Mesendoderm (in vitro differentiated cells): ENCODE results near the gene CLMP.
A peak's percentile ranks its signal among the peaks of the same experiment; 100 is the strongest.

Experiments used
- DNase-seq: peaks from one replicate; pipeline ENCODE4 v3.0.0; 2013
- H2AK5ac ChIP-seq: 2 replicates; pipeline ENCODE4 v1.6.1; 2013; ENCODE audit warnings: low read length, inconsistent platforms
- H2BK120ac ChIP-seq: 2 replicates; pipeline ENCODE4 v1.6.1; 2013; ENCODE audit warnings: low read depth, mild to moderate bottlenecking, low read length, moderate library complexity, mixed read lengths
- H2BK15ac ChIP-seq: replicated peaks from 2 replicates; pipeline ENCODE4 v1.6.1; 2013; ENCODE audit warnings: low read depth, mild to moderate bottlenecking, moderate library complexity
- H2BK5ac ChIP-seq: 2 replicates; pipeline ENCODE4 v1.6.1; 2013; ENCODE audit warnings: low read length, inconsistent platforms
- H3K18ac ChIP-seq: 2 replicates; pipeline ENCODE4 v1.6.1; 2013; ENCODE audit warnings: mild to moderate bottlenecking, low read length, mixed read lengths
- H3K23ac ChIP-seq: one replicate; pipeline ENCODE4 v1.6.1; 2013; ENCODE audit warnings: low read length
- H3K27ac ChIP-seq: 2 replicates; pipeline ENCODE4 v1.5.1; 2013; ENCODE audit warnings: low read depth, mild to moderate bottlenecking, inconsistent platforms, low read length, moderate library complexity
- H3K27me3 ChIP-seq: 2 replicates; pipeline ENCODE4 v1.6.1; 2013; ENCODE audit warnings: low read length, control low read depth, mild to moderate bottlenecking, inconsistent platforms; ENCODE audit not compliant: insufficient read depth, poor library complexity
- H3K36me3 ChIP-seq: 2 replicates; pipeline ENCODE4 v1.6.1; 2013; ENCODE audit warnings: low read length, inconsistent platforms; ENCODE audit not compliant: control insufficient read depth, insufficient read depth
- H3K4ac ChIP-seq: one replicate; pipeline ENCODE4 v1.6.1; 2013; ENCODE audit warnings: low read depth, mild to moderate bottlenecking, low read length, moderate library complexity
- H3K4me1 ChIP-seq: 2 replicates; pipeline ENCODE4 v1.6.1; 2013; ENCODE audit warnings: low read depth, low read length, inconsistent platforms; ENCODE audit not compliant: control insufficient read depth
- H3K4me2 ChIP-seq: 2 replicates; pipeline ENCODE4 v1.6.1; 2013; ENCODE audit warnings: low read length
- H3K4me3 ChIP-seq: 2 replicates; pipeline ENCODE4 v1.5.1; 2013; ENCODE audit warnings: mild to moderate bottlenecking, low read length
- H3K56ac ChIP-seq: one replicate; pipeline ENCODE4 v1.6.1; 2013; ENCODE audit warnings: low read length
- H3K79me1 ChIP-seq: 2 replicates; pipeline ENCODE4 v1.6.1; 2013; ENCODE audit warnings: low read length, inconsistent platforms
- H3K79me2 ChIP-seq: 2 replicates; pipeline ENCODE4 v1.6.1; 2013; ENCODE audit warnings: mild to moderate bottlenecking, low read length; ENCODE audit not compliant: control insufficient read depth, insufficient read depth
- H3K9ac ChIP-seq: 2 replicates; pipeline ENCODE4 v1.6.1; 2013; ENCODE audit warnings: low read length, inconsistent platforms
- H4K5ac ChIP-seq: one replicate; pipeline ENCODE4 v1.6.1; 2013; ENCODE audit warnings: low read length
- H4K8ac ChIP-seq: one replicate; pipeline ENCODE4 v1.6.1; 2013; ENCODE audit warnings: low read depth, mild to moderate bottlenecking, control low read depth, low read length, moderate library complexity
- WGBS: extraction: QIAGEN DNeasy Blood & Tissue Kit; methylation state at CpG from one replicate; pipeline ENCODE4 v1.1.7; 2013; ENCODE audit warnings: low lambda C conversion rate, missing lambda C conversion rate; ENCODE audit not compliant: insufficient coverage; ENCODE audit errors: extremely low coverage; 5-methylcytosine and 5-hydroxymethylcytosine counted together

The CLMP gene

DNA sequence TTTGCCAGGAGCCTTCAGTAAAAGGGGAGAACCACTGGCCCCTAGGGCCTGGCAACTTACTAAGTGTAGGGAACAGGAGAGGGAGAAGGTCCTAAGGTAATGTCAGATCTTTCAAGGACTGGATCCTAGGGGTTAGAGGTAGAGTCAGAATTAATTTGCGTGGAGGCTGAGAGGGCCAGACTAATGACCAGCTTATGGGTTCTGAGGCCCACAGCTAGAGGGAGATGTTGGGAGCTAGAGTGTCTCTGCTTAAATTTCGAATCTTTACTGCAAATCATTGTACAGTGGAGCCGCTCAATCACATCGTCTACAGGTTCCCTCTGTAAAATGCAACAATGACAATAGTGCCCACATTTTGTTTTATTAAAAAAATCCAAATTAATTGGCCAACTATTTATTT is 31.4 kb downstream of the CLMP start:
- Histone ChIP-seq H3K9ac (peak overlapping the region; percentile 24), H2BK5ac (no peak overlapping the region), H3K27me3 (no peaks in the 10 kb centered on the region), H2BK120ac (no peak overlapping the region), H2BK15ac (no peak overlapping the region), H4K8ac (no peak overlapping the region), H3K4me2 (no peak overlapping the region), H3K4me3 (no peak overlapping the region), H3K18ac (peak overlapping the region; percentile 61), H3K79me2 (no peaks in the 10 kb centered on the region), H3K27ac (no peak overlapping the region), H4K5ac (no peak overlapping the region), H3K23ac (no peak overlapping the region), H3K56ac (peak overlapping the region; percentile 57), H3K36me3 (no peaks in the 10 kb centered on the region), H3K4ac (no peak overlapping the region), H2AK5ac (no peak overlapping the region), H3K79me1 (peaks cover 13% of the 10 kb centered on the region), H3K4me1 (peaks cover 10% of the 10 kb centered on the region)
- DNase-seq = no peak
- WGBS = no CpG with 5 or more reads among the region's 4 CpGs

DNA sequence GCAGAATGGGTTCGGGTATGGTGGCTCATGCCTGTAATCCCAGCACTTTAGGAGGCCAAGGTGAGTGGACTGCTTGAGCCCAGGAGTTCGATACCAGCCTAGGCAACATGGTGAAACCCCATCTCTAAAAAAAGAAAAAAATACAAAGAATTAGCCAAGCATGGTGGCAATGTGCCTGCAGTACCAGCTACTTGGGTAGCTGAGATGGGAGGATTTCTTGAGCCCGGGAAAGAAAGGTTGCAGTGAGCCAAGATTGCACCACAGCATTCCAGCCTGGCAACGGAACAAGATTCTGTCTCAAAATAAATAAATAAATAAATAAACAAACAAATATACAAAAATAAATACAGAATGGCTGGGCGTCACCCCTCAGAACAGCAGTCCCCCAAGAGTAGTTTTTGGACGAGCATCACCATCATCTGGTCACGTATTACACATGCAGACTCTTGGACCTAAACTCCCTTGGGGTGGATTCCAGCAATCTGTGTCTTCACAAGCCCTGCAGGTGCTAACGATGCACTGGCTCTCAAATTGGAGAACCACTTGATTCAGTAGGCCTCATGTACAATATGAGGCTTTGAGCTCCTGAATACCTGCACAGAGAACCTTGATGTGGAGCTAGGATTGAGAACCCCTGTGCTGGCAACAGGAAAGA is 33.5 kb downstream of the CLMP start:
- Histone ChIP-seq H4K5ac (no peak overlapping the region), H3K36me3 (no peaks in the 10 kb centered on the region), H3K4me3 (no peak overlapping the region), H3K56ac (no peak overlapping the region), H3K4me1 (peaks cover 3% of the 10 kb centered on the region), H3K27ac (no peak overlapping the region), H3K79me2 (no peaks in the 10 kb centered on the region), H3K79me1 (peaks cover 17% of the 10 kb centered on the region), H3K23ac (no peak overlapping the region), H2BK15ac (no peak overlapping the region), H3K4ac (no peak overlapping the region), H3K9ac (no peak overlapping the region), H3K18ac (no peak overlapping the region), H3K27me3 (no peaks in the 10 kb centered on the region), H2AK5ac (no peak overlapping the region), H4K8ac (no peak overlapping the region), H3K4me2 (no peak overlapping the region), H2BK120ac (no peak overlapping the region), H2BK5ac (no peak overlapping the region)
- WGBS = no CpG with 5 or more reads among the region's 8 CpGs
- no peak for DNase-seq

DNA sequence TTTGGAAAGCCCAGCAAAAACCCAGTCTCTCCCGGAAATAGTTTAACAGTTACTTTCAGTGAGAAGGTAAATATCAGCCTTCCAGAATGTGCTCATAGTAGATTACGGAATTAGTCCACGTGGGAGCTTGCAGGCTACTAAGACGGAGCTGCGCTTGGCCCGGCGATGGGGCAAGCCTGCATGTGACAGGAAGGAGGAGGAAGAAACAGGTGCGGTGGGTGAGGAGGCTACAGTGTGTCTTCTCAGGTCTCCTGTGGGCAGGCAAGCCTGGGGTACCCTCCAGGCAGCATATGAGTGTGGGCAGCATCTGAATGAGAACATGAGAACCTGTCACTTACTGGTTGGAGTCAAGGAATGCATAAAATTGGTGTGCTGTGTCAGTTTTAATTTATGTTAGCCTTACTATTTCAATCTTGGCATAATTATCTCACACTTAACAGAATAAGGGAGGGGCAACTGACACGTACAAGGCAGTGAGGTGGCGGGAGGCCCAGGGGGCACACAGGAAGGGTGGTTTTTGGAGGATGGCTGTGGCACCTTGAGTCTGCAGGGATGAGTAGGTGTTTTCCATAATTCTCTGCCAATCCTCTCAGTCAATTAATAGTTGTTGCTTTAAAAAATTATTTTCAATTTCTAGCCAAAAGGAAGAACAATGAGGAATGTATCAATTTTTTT is 35.7 kb downstream of the CLMP start:
- Histone ChIP-seq H3K27ac (no peak overlapping the region), H3K56ac (no peak overlapping the region), H4K5ac (no peak overlapping the region), H3K9ac (no peak overlapping the region), H3K27me3 (no peaks in the 10 kb centered on the region), H2AK5ac (no peak overlapping the region), H4K8ac (no peak overlapping the region), H3K36me3 (no peaks in the 10 kb centered on the region), H3K4me3 (no peak overlapping the region), H2BK120ac (no peak overlapping the region), H3K79me2 (no peaks in the 10 kb centered on the region), H3K23ac (no peak overlapping the region), H3K4me1 (no peaks in the 10 kb centered on the region), H3K4me2 (no peak overlapping the region), H3K79me1 (peaks cover 14% of the 10 kb centered on the region), H2BK5ac (no peak overlapping the region), H3K4ac (no peak overlapping the region), H3K18ac (no peak overlapping the region), H2BK15ac (no peak overlapping the region)
- no CpG with 5 or more reads among the region's 10 CpGs for WGBS
- DNase-seq = no peak

DNA sequence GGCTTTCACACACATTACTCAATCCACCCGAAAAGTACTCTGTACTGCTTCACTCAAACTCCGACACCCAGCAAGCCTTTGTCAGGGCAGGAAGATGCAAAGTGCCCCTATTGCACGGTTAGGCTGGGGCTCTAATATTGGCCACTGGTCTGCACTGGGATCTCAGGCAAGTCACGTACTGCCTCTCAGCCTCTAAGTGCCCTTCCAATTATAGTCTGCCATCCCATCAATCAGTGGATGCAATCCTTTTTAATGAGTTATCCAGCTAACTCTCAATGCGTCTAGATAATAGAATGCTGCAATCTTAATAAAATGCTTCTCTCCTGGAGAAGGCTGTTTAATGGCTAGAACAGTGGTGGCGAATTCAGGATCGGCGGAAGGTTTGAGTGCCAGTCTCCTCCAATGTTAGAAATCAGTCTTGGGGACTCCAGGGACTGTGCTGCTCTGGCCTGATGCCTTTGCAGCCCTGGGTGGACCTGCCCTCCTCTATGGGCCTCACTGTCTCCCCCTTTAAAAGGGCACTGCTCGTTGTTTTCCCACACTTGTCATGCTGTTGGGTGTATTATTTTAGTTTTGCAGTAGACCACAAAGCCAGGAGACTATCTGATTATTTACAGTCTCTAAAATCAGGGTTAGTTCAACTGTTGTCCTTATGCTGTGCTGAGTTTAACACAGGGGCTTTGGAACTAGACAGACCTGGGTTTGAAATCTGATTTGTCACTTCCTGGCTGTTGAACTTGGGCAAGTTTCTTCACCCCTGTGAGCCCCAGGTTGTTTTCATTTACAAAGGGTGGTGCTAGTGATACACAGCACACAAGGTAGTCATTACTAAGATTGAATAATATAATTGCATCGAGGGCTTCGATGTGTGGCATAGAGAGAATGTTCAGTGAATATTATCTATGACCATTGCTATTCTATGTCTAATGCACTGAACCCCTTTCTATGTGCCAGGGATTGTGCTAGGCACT is 36.7 kb downstream of the CLMP start:
- Histone ChIP-seq H3K4me3 (no peak overlapping the region), H3K79me1 (peaks cover 13% of the 10 kb centered on the region), H3K4me1 (no peaks in the 10 kb centered on the region), H3K56ac (no peak overlapping the region), H2BK5ac (no peak overlapping the region), H3K79me2 (no peaks in the 10 kb centered on the region), H4K8ac (no peak overlapping the region), H3K27me3 (no peaks in the 10 kb centered on the region), H3K27ac (no peak overlapping the region), H3K18ac (no peak overlapping the region), H3K36me3 (no peaks in the 10 kb centered on the region), H3K4ac (no peak overlapping the region), H2BK120ac (no peak overlapping the region), H4K5ac (no peak overlapping the region), H3K23ac (no peak overlapping the region), H3K9ac (no peak overlapping the region), H2BK15ac (no peak overlapping the region), H2AK5ac (no peak overlapping the region), H3K4me2 (no peak overlapping the region)
- DNase-seq = no peak
- WGBS = no CpG with 5 or more reads among the region's 11 CpGs

DNA sequence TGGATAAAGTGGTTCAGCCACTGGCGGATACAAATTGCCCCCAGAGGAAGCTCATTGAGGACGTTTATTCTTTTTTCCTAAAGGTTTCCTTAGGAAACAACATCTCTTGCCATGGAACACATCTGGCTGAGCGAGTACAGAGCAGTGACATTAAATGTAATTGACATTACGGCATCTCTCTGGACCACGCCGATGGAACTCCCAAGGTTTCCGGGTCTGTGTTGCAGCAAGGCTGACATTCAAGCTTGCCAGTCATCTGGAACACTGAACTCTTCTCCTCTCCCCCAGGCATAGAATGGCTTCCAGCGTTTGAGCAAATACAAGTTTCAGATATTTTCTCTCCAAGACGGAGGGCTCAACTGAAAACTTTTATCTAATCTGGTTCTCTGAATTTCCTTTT is 42.1 kb downstream of the CLMP start:
- H2BK15ac ChIP-seq = no peak overlapping the region
- WGBS = no CpG with 5 or more reads among the region's 9 CpGs
- DNase-seq = no peak
- H3K4me2 ChIP-seq = no peak overlapping the region
- H3K23ac ChIP-seq = no peak overlapping the region
- H3K4me3 ChIP-seq = no peak overlapping the region
- H3K27me3 ChIP-seq = no peaks in the 10 kb centered on the region
- H3K79me2 ChIP-seq = no peaks in the 10 kb centered on the region
- H3K9ac ChIP-seq = no peak overlapping the region
- H3K56ac ChIP-seq = no peak overlapping the region
- H3K4me1 ChIP-seq = no peaks in the 10 kb centered on the region
- peaks cover 3% of the 10 kb centered on the region for H3K79me1 ChIP-seq
- H2BK120ac ChIP-seq = no peak overlapping the region
- no peak overlapping the region for H3K27ac ChIP-seq
- H4K5ac ChIP-seq = no peak overlapping the region
- H4K8ac ChIP-seq = no peak overlapping the region
- no peak overlapping the region for H3K18ac ChIP-seq
- no peak overlapping the region for H2AK5ac ChIP-seq
- H3K36me3 ChIP-seq = no peaks in the 10 kb centered on the region
- H3K4ac ChIP-seq = no peak overlapping the region
- H2BK5ac ChIP-seq = no peak overlapping the region
